H1 (cell line): ENCODE results near the gene MCM5. TPM values are rescaled to one million over a fixed set of nuclear protein-coding genes. Genes with fewer than 3 reads are reported as not detected.

Experiments
- CTCF ChIA-PET: fragments of 300-600 bp; sonication (Branson Sonifier 250); formaldehyde crosslinking; loops from one replicate; lab custom pipeline; 2021; ENCODE audit not compliant: partially characterized antibody; lab: Charles Lee
- POLR2A ChIA-PET: fragments of 300-600 bp; sonication (Branson Sonifier 250); formaldehyde crosslinking; loops from one replicate; lab custom pipeline; 2021; ENCODE audit warnings: inconsistent platforms; ENCODE audit not compliant: partially characterized antibody; lab: Charles Lee
- DNase-seq, 2 experiments: peaks; one replicate each; pipeline versions ENCODE4 v3.0.0 to v3.0.0-alpha.2; 2010 to 2022; ENCODE audit warnings: low spot score in 2 of 2, low read depth in 1 of 2, mixed read lengths in 1 of 2
- FAIRE-seq: peaks from 2 replicates; lab custom pipeline; 2011; peaks lifted over from hg19 to GRCh38; lab: Jason Lieb, UNC
- H2AFZ ChIP-seq: 2 replicates; pipeline ENCODE4 v1.8.1; 2012; ENCODE audit warnings: low read length, inconsistent platforms
- H2AK5ac ChIP-seq: 2 replicates; pipeline ENCODE4 v1.6.1; 2013; ENCODE audit warnings: low read depth, low read length
- H2BK120ac ChIP-seq: replicated peaks from 2 replicates; pipeline ENCODE3; 2013; ENCODE audit warnings: low read depth, low read length, inconsistent platforms
- H2BK12ac ChIP-seq: 2 replicates; pipeline ENCODE4 v1.6.1; 2013; ENCODE audit warnings: low read depth, low read length
- H2BK15ac ChIP-seq: 2 replicates; pipeline ENCODE4 v1.6.1; 2013; ENCODE audit warnings: low read length
- H2BK20ac ChIP-seq: 2 replicates; pipeline ENCODE4 v1.6.1; 2013; ENCODE audit warnings: low read length
- H2BK5ac ChIP-seq: 2 replicates; pipeline ENCODE4 v1.6.1; 2013; ENCODE audit warnings: low read depth, low read length
- H3K14ac ChIP-seq: 2 replicates; pipeline ENCODE4 v1.6.1; 2013; ENCODE audit warnings: inconsistent platforms; ENCODE audit not compliant: insufficient read length
- H3K18ac ChIP-seq: 2 replicates; pipeline ENCODE4 v1.6.1; 2013; ENCODE audit warnings: low read length; ENCODE audit errors: extremely low read depth
- H3K23ac ChIP-seq: 2 replicates; pipeline ENCODE4 v1.6.1; 2013; ENCODE audit warnings: inconsistent platforms; ENCODE audit not compliant: insufficient read length
- H3K23me2 ChIP-seq: 2 replicates; pipeline ENCODE4 v1.6.1; 2013; ENCODE audit warnings: low read depth, low read length
- H3K27ac ChIP-seq: 2 replicates; pipeline ENCODE4 v1.6.1; 2011; ENCODE audit warnings: low read depth, low read length, inconsistent platforms
- H3K27me3 ChIP-seq, 4 experiments: replicated peaks in 1 of 4; 1 replicate in 1 of 4; 2 replicates in 3 of 4; pipeline versions ENCODE4 v1.6.1 to v1.8.1; 2011 to 2013; ENCODE audit warnings: low read length in 3 of 4, mild to moderate bottlenecking in 3 of 4, inconsistent platforms in 2 of 4, mixed read lengths in 2 of 4, moderate library complexity in 1 of 4; ENCODE audit not compliant: control insufficient read depth in 3 of 4, insufficient read depth in 3 of 4; ENCODE audit errors: extremely low read depth in 1 of 4
- H3K36me3 ChIP-seq, 4 experiments: 2 replicates each; pipeline versions ENCODE4 v1.6.1 to v1.8.1; 2011 to 2013; ENCODE audit warnings: mild to moderate bottlenecking in 4 of 4, low read length in 3 of 4, moderate library complexity in 2 of 4, control low read depth in 1 of 4, inconsistent platforms in 1 of 4; ENCODE audit not compliant: insufficient read depth in 4 of 4, control insufficient read depth in 2 of 4
- H3K4ac ChIP-seq: replicated peaks from 2 replicates; pipeline ENCODE3; 2013; ENCODE audit warnings: low read length, low read depth, mixed read lengths, inconsistent platforms; ENCODE audit not compliant: insufficient read length
- H3K4me1 ChIP-seq, 4 experiments: replicated peaks in 1 of 4; 1 replicate in 1 of 4; 2 replicates in 3 of 4; pipeline versions ENCODE4 v1.6.1 to v1.8.1; 2011 to 2013; ENCODE audit warnings: low read length in 3 of 4, inconsistent platforms in 2 of 4, mixed read lengths in 1 of 4; ENCODE audit not compliant: insufficient read depth in 4 of 4, control insufficient read depth in 3 of 4
- H3K4me2 ChIP-seq, 2 experiments: 2 replicates each; pipeline versions ENCODE4 v1.6.1 to v1.8.1; 2011 to 2013; ENCODE audit warnings: low read depth in 2 of 2, low read length in 2 of 2, control low read depth in 1 of 2, inconsistent platforms in 1 of 2, mild to moderate bottlenecking in 1 of 2; ENCODE audit not compliant: insufficient read depth in 1 of 2
- H3K4me3 ChIP-seq, 4 experiments: fragments of 200-600, 300-600 bp in 1 of 4; sonication (generic), shearing (Covaris generic), sonication (Bioruptor Twin) in 1 of 4; 2 replicates each; pipeline versions ENCODE4 v1.5.1 to v1.8.1; 2011 to 2016; ENCODE audit warnings: low read length in 4 of 4, low read depth in 3 of 4, control low read depth in 2 of 4, inconsistent platforms in 2 of 4, mild to moderate bottlenecking in 2 of 4, mixed read lengths in 1 of 4, moderate library complexity in 1 of 4; ENCODE audit not compliant: insufficient read depth in 2 of 4; ENCODE audit errors: extremely low read depth in 1 of 4
- H3K56ac ChIP-seq: replicated peaks from 2 replicates; pipeline ENCODE3; 2013; ENCODE audit warnings: low read depth, mild to moderate bottlenecking, mixed read lengths, low read length, inconsistent platforms; ENCODE audit not compliant: insufficient read length
- H3K79me1 ChIP-seq: 2 replicates; pipeline ENCODE4 v1.6.1; 2013; ENCODE audit warnings: low read depth, low read length, control low read depth
- H3K79me2 ChIP-seq, 2 experiments: 2 replicates each; pipeline versions ENCODE4 v1.6.1 to v1.8.1; 2012 to 2013; ENCODE audit warnings: low read length in 2 of 2, mild to moderate bottlenecking in 2 of 2, inconsistent platforms in 1 of 2; ENCODE audit not compliant: insufficient read depth in 2 of 2, control insufficient read depth in 1 of 2
- H3K9ac ChIP-seq, 4 experiments: replicated peaks in 1 of 4; 1 replicate in 1 of 4; 2 replicates in 3 of 4; pipeline versions ENCODE4 v1.6.1 to v1.8.1; 2011 to 2013; ENCODE audit warnings: low read depth in 3 of 4, low read length in 3 of 4, control low read depth in 2 of 4, mild to moderate bottlenecking in 2 of 4, moderate library complexity in 2 of 4, inconsistent platforms in 1 of 4; ENCODE audit errors: extremely low read depth in 1 of 4
- H3K9me3 ChIP-seq, 2 experiments: 2 replicates each; pipeline versions ENCODE4 v1.6.1 to v1.8.1; 2012 to 2013; ENCODE audit warnings: mild to moderate bottlenecking in 2 of 2, moderate library complexity in 2 of 2, control low read depth in 1 of 2, inconsistent platforms in 1 of 2, low read depth in 1 of 2, low read length in 1 of 2, mixed read lengths in 1 of 2; ENCODE audit not compliant: insufficient read depth in 2 of 2
- H4K20me1 ChIP-seq, 2 experiments: replicated peaks in 1 of 2; 2 replicates each; pipeline versions ENCODE3 to v1.8.1; 2011 to 2013; ENCODE audit warnings: inconsistent platforms in 2 of 2, low read length in 2 of 2, mild to moderate bottlenecking in 1 of 2; ENCODE audit not compliant: insufficient read depth in 2 of 2, control insufficient read depth in 1 of 2
- H4K5ac ChIP-seq: 2 replicates; pipeline ENCODE4 v1.6.1; 2013; ENCODE audit warnings: low read length, low read depth, mixed read lengths, inconsistent platforms; ENCODE audit not compliant: insufficient read length
- H4K8ac ChIP-seq: 2 replicates; pipeline ENCODE4 v1.8.0; 2013; ENCODE audit warnings: mild to moderate bottlenecking, moderate library complexity, low read length, inconsistent platforms; ENCODE audit not compliant: insufficient read depth; ENCODE audit errors: extremely low read depth
- H4K91ac ChIP-seq: replicated peaks from 2 replicates; pipeline ENCODE3; 2013; ENCODE audit warnings: low read length, mixed read lengths, inconsistent platforms; ENCODE audit not compliant: insufficient read length
- BACH1 ChIP-seq: IDR thresholded peaks from 2 replicates; pipeline ENCODE4 v1.6.1; 2012; ENCODE audit warnings: low read length, improper control_type of control experiment
- CHD1 ChIP-seq: IDR thresholded peaks from 2 replicates; pipeline ENCODE4 v1.6.1; 2012; ENCODE audit warnings: low read depth, low read length, improper control_type of control experiment
- CREB1 ChIP-seq: IDR thresholded peaks from 2 replicates; pipeline ENCODE4 v1.6.1; 2012; ENCODE audit warnings: inconsistent platforms
- KDM1A ChIP-seq: fragments of 200-600, 300-600 bp; sonication (generic); IDR thresholded peaks from 2 replicates; pipeline ENCODE4 v1.7.1; 2016; ENCODE audit warnings: mild to moderate bottlenecking, low read length, borderline replicate concordance
- KDM5A ChIP-seq: fragments of 200-600 bp; IDR thresholded peaks from 2 replicates; pipeline ENCODE4 v1.7.1; 2012; ENCODE audit warnings: mild to moderate bottlenecking, low read length, inconsistent platforms, mixed read lengths
- POU5F1 ChIP-seq: IDR thresholded peaks from 2 replicates; pipeline ENCODE4 v1.6.1; 2011; ENCODE audit warnings: low read depth, mild to moderate bottlenecking, low read length, moderate library complexity
- RFX5 ChIP-seq: IDR thresholded peaks from 2 replicates; pipeline ENCODE4 v1.6.1; 2011; ENCODE audit warnings: low read depth, low read length, improper control_type of control experiment, borderline replicate concordance
- SIN3A ChIP-seq, 2 experiments: IDR thresholded peaks in 1 of 2; conservative IDR thresholded peaks in 1 of 2; 2 replicates each; pipeline ENCODE4 v1.6.1; 2011 to 2012; ENCODE audit warnings: low read length in 2 of 2, improper control_type of control experiment in 1 of 2, low read depth in 1 of 2, mild to moderate bottlenecking in 1 of 2
- SIX5 ChIP-seq: IDR thresholded peaks from 2 replicates; pipeline ENCODE4 v1.6.1; 2011; ENCODE audit warnings: mild to moderate bottlenecking, low read depth, low read length
- WGBS, 2 experiments: shearing (Covaris generic) in 1 of 2; methylation state at CpG; one replicate each; pipeline versions ENCODE4 v1.1.6 to v1.1.7; 2013 to 2015; ENCODE audit warnings: low lambda C conversion rate in 2 of 2, mixed read lengths in 2 of 2, inconsistent platforms in 1 of 2, low coverage in 1 of 2, missing lambda C conversion rate in 1 of 2; ENCODE audit not compliant: insufficient replicate concordance in 2 of 2, insufficient coverage in 1 of 2, insufficient read length in 1 of 2; ENCODE audit errors: extremely low coverage in 1 of 2, missing lambda C conversion rate in 1 of 2; 5-methylcytosine and 5-hydroxymethylcytosine counted together
- polyA plus RNA-seq, 7 experiments: library from polyadenylated mRNA; depleted of rRNA in 3 of 7; stranded (reverse) in 5 of 7; unstranded in 2 of 7; fragments of >200 nt in 5 of 7; fragments of 200-250 nt in 2 of 7; gene quantifications; 1 replicate in 5 of 7; 2 replicates in 1 of 7; 4 replicates in 1 of 7; pipeline versions ENCODE4 v1.2.1 to v1.2.3, GENCODE V29; 2011 to 2013; ENCODE audit warnings: missing spikeins in 2 of 7, mixed read lengths in 2 of 7
- total RNA-seq: library from RNA; stranded (reverse); fragmentation: NEBNext Ultra II Directional; extraction: Animal tissue kit (Norgen Biotek cat#: 25700); gene quantifications from 2 replicates; pipeline ENCODE4 v1.2.1, GENCODE V29; 2021
- TF ChIP-seq, protein P1 (sequence below): IDR thresholded peaks from 2 replicates; pipeline ENCODE4 v1.6.1; 2012; ENCODE audit warnings: inconsistent platforms
- TF ChIP-seq, protein P2 (sequence below), 3 experiments: IDR thresholded peaks; 1 replicate in 2 of 3; 2 replicates in 1 of 3; pipeline versions ENCODE4 v1.5.1 to v1.6.1; 2011; ENCODE audit warnings: low read length in 3 of 3, mild to moderate bottlenecking in 3 of 3, inconsistent platforms in 2 of 3, low read depth in 1 of 3, moderate library complexity in 1 of 3; ENCODE audit not compliant: insufficient read depth in 1 of 3; ENCODE audit errors: control extremely low read depth in 1 of 3

The MCM5 gene
- total and polyA plus RNA-seq, 2 of the 8 experiments (the other 6 are each of a cell fraction or from before 2014, with no cell fraction given) = 210 to 305 TPM

DNA sequence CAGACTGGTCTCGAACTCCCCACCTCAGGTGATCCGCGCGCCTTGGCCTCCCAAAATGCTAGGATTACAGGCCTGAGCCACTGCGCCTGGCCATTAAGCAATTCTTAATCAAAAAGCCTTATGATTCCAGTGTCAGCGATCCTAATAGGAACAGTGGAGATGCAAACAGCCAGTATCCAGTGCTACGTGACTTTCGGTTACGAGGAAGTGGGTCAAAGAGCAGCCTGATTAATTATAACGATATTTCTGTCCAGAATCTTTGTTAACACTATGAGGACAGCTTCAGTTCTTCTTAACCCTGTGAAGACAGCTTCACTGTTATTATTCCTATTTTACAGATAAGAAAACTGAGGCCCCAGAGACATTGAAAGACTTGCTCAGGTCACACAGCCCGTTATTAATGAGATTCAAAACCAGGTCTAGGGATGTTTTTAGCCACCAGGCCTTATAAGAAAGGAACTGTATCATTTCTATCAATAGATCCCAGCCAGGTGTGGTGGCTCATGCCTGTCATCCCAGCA lies 36.3 kb upstream of the MCM5 start:
- Histone ChIP-seq H2AK5ac (no peak overlapping the region), H3K79me1 (no peaks in the 10 kb centered on the region), H3K23me2 (no peaks in the 10 kb centered on the region), H3K36me3 (no peaks in the 10 kb centered on the region), H4K5ac (no peak overlapping the region), H3K4ac (no peak overlapping the region), H3K4me1 (no peaks in the 10 kb centered on the region), H4K8ac (no peak overlapping the region), H3K79me2 (no peaks in the 10 kb centered on the region), H3K9me3 (no peaks in the 10 kb centered on the region), H3K4me2 (no peak overlapping the region), H3K27me3 (no peaks in the 10 kb centered on the region), H3K4me3 (no peak overlapping the region), H3K23ac (no peak overlapping the region), H3K9ac (no peak overlapping the region), H3K18ac (no peak overlapping the region), H2AFZ (no peak overlapping the region), H2BK20ac (no peak overlapping the region), H2BK120ac (no peak overlapping the region), H3K27ac (no peak overlapping the region), H3K56ac (no peak overlapping the region), H2BK12ac (no peak overlapping the region), H3K14ac (no peak overlapping the region), H4K20me1 (no peaks in the 10 kb centered on the region), H2BK15ac (no peak overlapping the region), H2BK5ac (no peak overlapping the region), H4K91ac (no peak overlapping the region)
- DNase-seq = no peak
- CTCF ChIA-PET = interaction anchor here (1.2 kb wide), 1 partner anchor 11 kb away, joined by 5 read pairs; no protein-coding TSS in a partner anchor
- whole genome bisulfite sequencing, 2 experiments = 96% methylated on average over 11 of the region's 11 CpGs; no CpG with 5 or more reads in 1 of the 2 experiments
- POLR2A ChIA-PET = interaction anchor here (1.1 to 2.5 kb wide), 2 partner anchors 8 to 51 kb away, joined by 7 to 8 read pairs; no protein-coding TSS in a partner anchor
- no peak for FAIRE-seq
- no peak for TF ChIP-seq SIX5
- TF ChIP-seq, protein P1, sequence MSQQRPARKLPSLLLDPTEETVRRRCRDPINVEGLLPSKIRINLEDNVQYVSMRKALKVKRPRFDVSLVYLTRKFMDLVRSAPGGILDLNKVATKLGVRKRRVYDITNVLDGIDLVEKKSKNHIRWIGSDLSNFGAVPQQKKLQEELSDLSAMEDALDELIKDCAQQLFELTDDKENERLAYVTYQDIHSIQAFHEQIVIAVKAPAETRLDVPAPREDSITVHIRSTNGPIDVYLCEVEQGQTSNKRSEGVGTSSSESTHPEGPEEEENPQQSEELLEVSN = no peak
- TF ChIP-seq KDM1A = no peak
- TF ChIP-seq POU5F1 = no peak
- no peak for TF ChIP-seq CHD1
- no peak for TF ChIP-seq BACH1
- no peak for TF ChIP-seq KDM5A
- TF ChIP-seq CREB1 = no peak
- no peak for TF ChIP-seq RFX5
- TF ChIP-seq, protein P2, sequence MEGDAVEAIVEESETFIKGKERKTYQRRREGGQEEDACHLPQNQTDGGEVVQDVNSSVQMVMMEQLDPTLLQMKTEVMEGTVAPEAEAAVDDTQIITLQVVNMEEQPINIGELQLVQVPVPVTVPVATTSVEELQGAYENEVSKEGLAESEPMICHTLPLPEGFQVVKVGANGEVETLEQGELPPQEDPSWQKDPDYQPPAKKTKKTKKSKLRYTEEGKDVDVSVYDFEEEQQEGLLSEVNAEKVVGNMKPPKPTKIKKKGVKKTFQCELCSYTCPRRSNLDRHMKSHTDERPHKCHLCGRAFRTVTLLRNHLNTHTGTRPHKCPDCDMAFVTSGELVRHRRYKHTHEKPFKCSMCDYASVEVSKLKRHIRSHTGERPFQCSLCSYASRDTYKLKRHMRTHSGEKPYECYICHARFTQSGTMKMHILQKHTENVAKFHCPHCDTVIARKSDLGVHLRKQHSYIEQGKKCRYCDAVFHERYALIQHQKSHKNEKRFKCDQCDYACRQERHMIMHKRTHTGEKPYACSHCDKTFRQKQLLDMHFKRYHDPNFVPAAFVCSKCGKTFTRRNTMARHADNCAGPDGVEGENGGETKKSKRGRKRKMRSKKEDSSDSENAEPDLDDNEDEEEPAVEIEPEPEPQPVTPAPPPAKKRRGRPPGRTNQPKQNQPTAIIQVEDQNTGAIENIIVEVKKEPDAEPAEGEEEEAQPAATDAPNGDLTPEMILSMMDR (IDR thresholded peaks at IDR 0.05; ENCODE audit: control extremely low read depth in 1 of 3, insufficient read depth in 1 of 3, low read depth in 1 of 3, low read length in 3 of 3) = no peak
- TF ChIP-seq SIN3A (conservative IDR thresholded peaks at IDR 0.05 in 1 of 2, IDR thresholded peaks at IDR 0.05 in 1 of 2; ENCODE audit: low read depth in 1 of 2, low read length in 2 of 2) = no peak
